Chondrocyte (in vitro differentiated cells): Measurements from ENCODE around the gene PKDCC. TPM values are rescaled to one million over a fixed set of nuclear protein-coding genes. Genes with fewer than 3 reads are reported as not detected.
A peak's percentile ranks its signal among the peaks of the same experiment; 100 is the strongest.

Experiments
- DNase-seq: peaks from one replicate; pipeline ENCODE4 v3.0.0; 2021; ENCODE audit warnings: mixed read lengths, low spot score
- H3K27ac Mint-ChIP-seq: one replicate; pipeline ENCODE4 v1.8.0; 2021; ENCODE audit warnings: mild to moderate bottlenecking, moderate library complexity, mixed read lengths; ENCODE audit not compliant: unreplicated experiment
- H3K27me3 Mint-ChIP-seq: 2 replicates; pipeline ENCODE4 v1.8.0; 2021; ENCODE audit warnings: low read depth, mixed read lengths
- H3K36me3 Mint-ChIP-seq: 2 replicates; pipeline ENCODE4 v1.8.0; 2021; ENCODE audit warnings: low read depth, mixed read lengths
- H3K4me1 Mint-ChIP-seq: 2 replicates; pipeline ENCODE4 v1.8.0; 2021; ENCODE audit warnings: low read depth, mild to moderate bottlenecking, mixed read lengths
- H3K4me3 Mint-ChIP-seq: one replicate; pipeline ENCODE4 v1.8.0; 2021; ENCODE audit warnings: mild to moderate bottlenecking, moderate library complexity, mixed read lengths; ENCODE audit not compliant: unreplicated experiment
- H3K9me3 Mint-ChIP-seq: 2 replicates; pipeline ENCODE4 v1.8.0; 2021; ENCODE audit warnings: low read depth, mixed read lengths
- total RNA-seq: library from RNA; stranded (reverse); gene quantifications from 3 replicates; pipeline ENCODE4 v1.2.1, GENCODE V29; 2021
- TF ChIP-seq, protein P1 (sequence below): fragments of 200-600 bp; sonication (generic); IDR thresholded peaks from 2 replicates; pipeline ENCODE4 v1.5.0; 2021; ENCODE audit warnings: antibody characterized with exemption, mild to moderate bottlenecking, moderate library complexity

PKDCC gene
- total RNA-seq, 1 donor from 2014 or later, result 164 TPM

DNA sequence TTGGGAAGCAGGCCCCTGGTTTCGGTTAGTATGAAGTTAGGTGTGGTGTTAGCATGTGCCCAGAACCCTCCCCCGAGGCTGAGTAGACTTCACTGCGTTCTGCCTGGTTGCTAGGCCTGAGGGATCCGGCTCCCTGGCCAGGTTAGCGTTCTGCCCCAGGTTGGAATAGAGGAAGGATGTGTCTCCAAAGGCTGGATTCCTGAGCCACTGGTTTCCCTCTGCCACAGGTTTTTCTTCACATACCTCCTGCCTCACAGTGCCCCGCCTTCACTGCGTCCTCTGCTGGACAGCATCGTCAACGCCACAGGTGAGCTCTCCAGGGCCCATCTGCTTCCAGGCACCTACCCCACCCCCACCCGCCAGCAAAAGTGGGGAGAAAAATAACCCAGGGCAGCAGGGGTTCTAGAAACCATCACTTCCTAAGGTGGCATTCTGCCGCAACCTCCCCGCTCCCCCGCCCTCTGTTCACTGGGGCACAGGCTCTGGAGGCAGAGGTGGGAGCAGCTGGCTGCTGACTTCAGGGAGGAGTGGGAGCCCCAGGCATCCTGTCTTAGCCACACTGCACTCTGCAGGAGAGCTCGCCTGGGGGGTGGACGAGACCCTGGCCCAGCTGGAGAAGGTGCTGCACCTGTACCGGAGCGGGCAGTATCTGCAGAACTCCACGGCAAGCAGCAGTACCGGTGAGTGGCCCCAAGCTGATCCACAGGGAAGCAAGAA, 7.1 kb downstream of the PKDCC start:
- TF ChIP-seq, protein P1, sequence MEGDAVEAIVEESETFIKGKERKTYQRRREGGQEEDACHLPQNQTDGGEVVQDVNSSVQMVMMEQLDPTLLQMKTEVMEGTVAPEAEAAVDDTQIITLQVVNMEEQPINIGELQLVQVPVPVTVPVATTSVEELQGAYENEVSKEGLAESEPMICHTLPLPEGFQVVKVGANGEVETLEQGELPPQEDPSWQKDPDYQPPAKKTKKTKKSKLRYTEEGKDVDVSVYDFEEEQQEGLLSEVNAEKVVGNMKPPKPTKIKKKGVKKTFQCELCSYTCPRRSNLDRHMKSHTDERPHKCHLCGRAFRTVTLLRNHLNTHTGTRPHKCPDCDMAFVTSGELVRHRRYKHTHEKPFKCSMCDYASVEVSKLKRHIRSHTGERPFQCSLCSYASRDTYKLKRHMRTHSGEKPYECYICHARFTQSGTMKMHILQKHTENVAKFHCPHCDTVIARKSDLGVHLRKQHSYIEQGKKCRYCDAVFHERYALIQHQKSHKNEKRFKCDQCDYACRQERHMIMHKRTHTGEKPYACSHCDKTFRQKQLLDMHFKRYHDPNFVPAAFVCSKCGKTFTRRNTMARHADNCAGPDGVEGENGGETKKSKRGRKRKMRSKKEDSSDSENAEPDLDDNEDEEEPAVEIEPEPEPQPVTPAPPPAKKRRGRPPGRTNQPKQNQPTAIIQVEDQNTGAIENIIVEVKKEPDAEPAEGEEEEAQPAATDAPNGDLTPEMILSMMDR, result no peak
- H3K36me3 Mint-ChIP-seq, result peaks cover 50% of the 10 kb centered on the region
- no peaks in the 10 kb centered on the region for H3K27me3 Mint-ChIP-seq
- peak overlapping the region; percentile 90 for H3K27ac Mint-ChIP-seq
- DNase-seq, result no peak
- H3K4me1 Mint-ChIP-seq, result peaks cover 69% of the 10 kb centered on the region
- no peaks in the 10 kb centered on the region for H3K9me3 Mint-ChIP-seq
- H3K4me3 Mint-ChIP-seq, result no peak overlapping the region

DNA sequence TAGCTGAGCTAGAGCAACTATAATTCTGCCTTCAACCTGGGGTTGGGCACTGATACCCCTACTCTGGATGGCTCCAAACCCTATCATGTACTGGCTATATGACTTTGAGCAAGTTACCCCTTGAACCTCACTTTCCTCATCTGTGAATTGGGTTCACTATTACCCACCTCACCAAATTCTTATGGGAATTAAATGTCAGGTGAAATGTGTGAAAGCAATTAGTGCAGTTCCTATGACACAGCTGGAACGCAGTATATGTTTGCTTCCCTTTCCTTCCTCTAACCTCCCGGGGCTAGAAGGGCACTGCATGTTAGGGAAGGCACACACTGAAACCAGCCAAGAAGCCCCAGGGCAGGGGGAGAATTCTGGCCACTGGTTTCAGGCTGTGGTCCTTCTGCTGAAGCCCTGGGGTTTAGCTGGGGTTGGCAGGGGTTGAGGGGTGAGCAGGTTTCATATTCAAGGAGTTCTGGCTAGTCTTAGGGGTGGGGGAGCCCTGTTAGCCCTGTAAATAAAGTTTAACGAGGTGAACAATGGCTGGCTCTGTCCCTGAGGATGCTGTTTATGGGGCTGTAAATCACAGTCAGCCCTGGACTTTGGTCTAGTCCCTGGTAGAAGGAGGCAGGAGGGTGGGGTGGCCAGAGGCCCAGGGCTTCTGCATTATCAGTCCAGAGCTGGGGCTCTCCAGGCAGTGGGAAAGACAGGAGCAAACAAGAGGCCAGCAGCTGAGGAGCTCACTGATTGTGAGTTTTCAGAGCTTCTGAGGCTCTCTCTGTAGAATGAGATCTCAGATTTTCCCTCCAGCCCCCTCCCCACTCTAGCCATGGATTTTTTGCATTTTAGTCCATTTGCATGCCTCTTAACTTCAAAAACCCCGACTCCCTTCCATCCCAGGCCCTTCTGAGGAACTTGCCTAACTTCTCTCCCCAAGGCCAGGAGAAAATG, 8.0 kb downstream of the PKDCC start:
- H3K4me3 Mint-ChIP-seq, result no peak overlapping the region
- H3K36me3 Mint-ChIP-seq, result peaks cover 41% of the 10 kb centered on the region
- H3K27me3 Mint-ChIP-seq, result no peaks in the 10 kb centered on the region
- no peak for DNase-seq
- peak overlapping the region; percentile 77 for H3K27ac Mint-ChIP-seq
- no peaks in the 10 kb centered on the region for H3K9me3 Mint-ChIP-seq
- TF ChIP-seq, protein P1, result no peak
- H3K4me1 Mint-ChIP-seq, result peaks cover 71% of the 10 kb centered on the region

GRCh38 chr2:42057159-42057901, 9.5 kb downstream of the PKDCC start:
- no peak overlapping the region for H3K4me3 Mint-ChIP-seq
- H3K27ac Mint-ChIP-seq, result peak overlapping the region; percentile 36
- no peaks in the 10 kb centered on the region for H3K9me3 Mint-ChIP-seq
- H3K36me3 Mint-ChIP-seq, result peaks cover 35% of the 10 kb centered on the region
- TF ChIP-seq, protein P1, result no peak
- DNase-seq, result no peak
- no peaks in the 10 kb centered on the region for H3K27me3 Mint-ChIP-seq
- H3K4me1 Mint-ChIP-seq, result peaks cover 71% of the 10 kb centered on the region

- Mint-ChIP-seq H3K9me3 (no peaks in the 10 kb centered on the region), H3K27ac (no peak overlapping the region), H3K4me1 (peaks cover 68% of the 10 kb centered on the region), H3K36me3 (peaks cover 35% of the 10 kb centered on the region), H3K4me3 (no peak overlapping the region), H3K27me3 (no peaks in the 10 kb centered on the region)
- no peak for DNase-seq
- TF ChIP-seq, protein P1, result no peak
These were observed 10.2 kb downstream of the PKDCC start for GRCh38 chr2:42057902-42058450.
